Suprapubic skin (tissue), 4 donors: Measurements from ENCODE around the gene CLTC. TPM values are rescaled to one million over a fixed set of nuclear protein-coding genes. Genes with fewer than 3 reads are reported as not detected.

Experiments
- DNase-seq, 2 donors: peaks; one replicate each; pipeline ENCODE4 v3.0.0-alpha.2; 2019; ENCODE audit warnings: low spot score in 2 of 2
- H3K27ac ChIP-seq: fragments of 200-600 bp; sonication (generic); one replicate; pipeline ENCODE4 v1.5.1; 2019
- H3K27me3 ChIP-seq: fragments of 200-600 bp; sonication (generic); one replicate; pipeline ENCODE4 v1.5.1; 2019
- H3K36me3 ChIP-seq: fragments of 200-600 bp; sonication (generic); one replicate; pipeline ENCODE4 v1.5.1; 2019
- H3K4me1 ChIP-seq: fragments of 200-600 bp; sonication (generic); one replicate; pipeline ENCODE4 v1.5.1; 2019
- H3K4me3 ChIP-seq: fragments of 200-600 bp; sonication (generic); one replicate; pipeline ENCODE4 v1.5.1; 2019; ENCODE audit warnings: mild to moderate bottlenecking
- H3K9me3 ChIP-seq: fragments of 200-600 bp; sonication (generic); one replicate; pipeline ENCODE4 v1.5.1; 2019
- EP300 ChIP-seq: sonication (generic); formaldehyde crosslinking; IDR thresholded peaks from one replicate; pipeline ENCODE4 v1.6.1; 2017; ENCODE audit warnings: antibody characterized with exemption
- POLR2A ChIP-seq, 2 donors: fragments of 450-650 bp; IDR thresholded peaks; one replicate each; pipeline ENCODE4 v1.6.1; 2017; ENCODE audit warnings: antibody characterized with exemption in 2 of 2, mild to moderate bottlenecking in 2 of 2, moderate library complexity in 2 of 2
- POLR2AphosphoS5 ChIP-seq, 3 donors: sonication (generic); formaldehyde crosslinking; IDR thresholded peaks; one replicate each; pipeline ENCODE4 v1.6.1; 2017; ENCODE audit warnings: antibody characterized with exemption in 3 of 3
- WGBS: methylation state at CpG from one replicate; pipeline ENCODE4 v1.1.5; 2018; 5-methylcytosine and 5-hydroxymethylcytosine counted together
- total RNA-seq, 4 donors: library from RNA; depleted of rRNA; stranded (reverse); fragments of >200 nt; gene quantifications; one replicate each; pipeline ENCODE4 v1.1.0, GENCODE V29; 2016
- TF ChIP-seq, protein P1 (sequence below), 2 donors: fragments of 200-600 bp in 1 of 2; fragments of 450-650 bp in 1 of 2; sonication (generic) in 1 of 2; IDR thresholded peaks; one replicate each; pipeline ENCODE4 v1.5.1; 2016 to 2019; ENCODE audit warnings: antibody characterized with exemption in 2 of 2, mild to moderate bottlenecking in 1 of 2, moderate library complexity in 1 of 2

The CLTC gene
- total RNA-seq, 4 donors from 2014 or later, result 99.2 to 178 (median 152) TPM

GRCh38 chr17:59702304-59702703, 82.6 kb downstream of the CLTC start:
- TF ChIP-seq POLR2A (IDR thresholded peaks at IDR 0.05), result no peak
- TF ChIP-seq, protein P1, sequence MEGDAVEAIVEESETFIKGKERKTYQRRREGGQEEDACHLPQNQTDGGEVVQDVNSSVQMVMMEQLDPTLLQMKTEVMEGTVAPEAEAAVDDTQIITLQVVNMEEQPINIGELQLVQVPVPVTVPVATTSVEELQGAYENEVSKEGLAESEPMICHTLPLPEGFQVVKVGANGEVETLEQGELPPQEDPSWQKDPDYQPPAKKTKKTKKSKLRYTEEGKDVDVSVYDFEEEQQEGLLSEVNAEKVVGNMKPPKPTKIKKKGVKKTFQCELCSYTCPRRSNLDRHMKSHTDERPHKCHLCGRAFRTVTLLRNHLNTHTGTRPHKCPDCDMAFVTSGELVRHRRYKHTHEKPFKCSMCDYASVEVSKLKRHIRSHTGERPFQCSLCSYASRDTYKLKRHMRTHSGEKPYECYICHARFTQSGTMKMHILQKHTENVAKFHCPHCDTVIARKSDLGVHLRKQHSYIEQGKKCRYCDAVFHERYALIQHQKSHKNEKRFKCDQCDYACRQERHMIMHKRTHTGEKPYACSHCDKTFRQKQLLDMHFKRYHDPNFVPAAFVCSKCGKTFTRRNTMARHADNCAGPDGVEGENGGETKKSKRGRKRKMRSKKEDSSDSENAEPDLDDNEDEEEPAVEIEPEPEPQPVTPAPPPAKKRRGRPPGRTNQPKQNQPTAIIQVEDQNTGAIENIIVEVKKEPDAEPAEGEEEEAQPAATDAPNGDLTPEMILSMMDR (IDR thresholded peaks at IDR 0.05), result no peak
- WGBS, result 96% methylated on average over 7 of the region's 7 CpGs
- H3K36me3 ChIP-seq, result peaks cover 21% of the 10 kb centered on the region

GRCh38 chr17:59707149-59707970, 87.7 kb downstream of the CLTC start, which contains the start of the genes PTRH2 and VMP1:
TSS of gene PTRH2 (minus strand) at chr17:59707430. CDS start at chr17:59697978, 9,452 bp downstream.
TSS of gene VMP1 (plus strand) at chr17:59707654. CDS start at chr17:59731447, 23,793 bp downstream.
- Histone ChIP-seq H3K4me3 (peak within 1 kb of the TSS; percentile 63), H3K27ac (peak within 1 kb of the TSS; percentile 89), H3K9me3 (no peaks in the 10 kb centered on the region), H3K27me3 (no peaks in the 10 kb centered on the region), H3K36me3 (no peaks in the 10 kb centered on the region), H3K4me1 (peaks cover 40% of the 10 kb centered on the region)
- TF ChIP-seq POLR2AphosphoS5 (IDR thresholded peaks at IDR 0.05) (peak; percentile 45 to 70 (median 66)), POLR2A (IDR thresholded peaks at IDR 0.05) (peak in 1 of 2 donors; percentile 80), EP300 (no peak)
- TF ChIP-seq, protein P1 (IDR thresholded peaks at IDR 0.05), result no peak
- 0% methylated on average over 45 of the region's 45 CpGs for WGBS
- DNase-seq, result peak; percentile 99

More at GRCh38 chr17:59702304-59702703, 82.6 kb downstream of the CLTC start:
- no peaks in the 10 kb centered on the region for H3K9me3 ChIP-seq
- H3K4me3 ChIP-seq, result no peak overlapping the region
- H3K4me1 ChIP-seq, result peaks cover 21% of the 10 kb centered on the region
- DNase-seq, result no peak
- H3K27ac ChIP-seq, result no peak overlapping the region
- H3K27me3 ChIP-seq, result no peaks in the 10 kb centered on the region

GRCh38 chr17:59707971-59708430, 88.3 kb downstream of the CLTC start:
- 1% methylated on average over 15 of the region's 15 CpGs for WGBS
- no peak for DNase-seq
- peaks cover 40% of the 10 kb centered on the region for H3K4me1 ChIP-seq
- H3K4me3 ChIP-seq, result peak overlapping the region; percentile 63
- TF ChIP-seq POLR2A (IDR thresholded peaks at IDR 0.05) (no peak), POLR2AphosphoS5 (IDR thresholded peaks at IDR 0.05) (no peak), EP300 (no peak)
- TF ChIP-seq, protein P1 (IDR thresholded peaks at IDR 0.05), result no peak
- H3K36me3 ChIP-seq, result no peaks in the 10 kb centered on the region
- H3K27me3 ChIP-seq, result no peaks in the 10 kb centered on the region
- peak overlapping the region; percentile 89 for H3K27ac ChIP-seq
- H3K9me3 ChIP-seq, result no peaks in the 10 kb centered on the region

GRCh38 chr17:59711936-59712335, 92.2 kb downstream of the CLTC start:
- TF ChIP-seq POLR2A (IDR thresholded peaks at IDR 0.05), result no peak
- no peak for TF ChIP-seq EP300
- TF ChIP-seq, protein P1 (IDR thresholded peaks at IDR 0.05), result no peak
- TF ChIP-seq POLR2AphosphoS5 (IDR thresholded peaks at IDR 0.05), result no peak
- Histone ChIP-seq H3K27ac (no peak overlapping the region), H3K9me3 (no peaks in the 10 kb centered on the region), H3K4me3 (no peak overlapping the region), H3K36me3 (no peaks in the 10 kb centered on the region), H3K4me1 (peaks cover 19% of the 10 kb centered on the region), H3K27me3 (no peaks in the 10 kb centered on the region)
- DNase-seq, result no peak

DNA sequence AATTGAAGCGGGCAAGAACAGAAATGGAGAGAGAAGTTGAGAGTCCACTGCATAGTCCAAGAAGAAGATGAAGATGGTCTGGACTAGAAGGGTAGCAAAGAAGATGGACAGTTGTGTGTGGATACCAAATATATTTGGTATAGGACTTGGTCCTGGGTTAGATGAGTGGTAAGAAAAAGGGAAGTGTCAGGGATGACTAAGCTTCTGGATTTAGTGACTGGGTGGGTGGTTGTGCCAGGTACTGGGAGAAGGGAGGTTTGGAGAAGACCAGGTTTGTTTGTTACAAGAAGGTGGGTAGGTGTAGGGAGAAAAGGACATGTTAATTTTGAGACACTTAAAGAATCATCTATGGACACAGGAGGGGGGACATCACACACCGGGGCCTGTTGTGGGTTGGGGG, 93.2 kb downstream of the CLTC start:
- no peak overlapping the region for H3K27ac ChIP-seq
- H3K9me3 ChIP-seq, result no peaks in the 10 kb centered on the region
- H3K4me1 ChIP-seq, result peaks cover 19% of the 10 kb centered on the region
- no peaks in the 10 kb centered on the region for H3K36me3 ChIP-seq
- DNase-seq, result no peak
- no peaks in the 10 kb centered on the region for H3K27me3 ChIP-seq
- no peak overlapping the region for H3K4me3 ChIP-seq
- TF ChIP-seq POLR2AphosphoS5 (IDR thresholded peaks at IDR 0.05), result no peak
- TF ChIP-seq POLR2A (IDR thresholded peaks at IDR 0.05), result no peak
- no peak for TF ChIP-seq EP300
- TF ChIP-seq, protein P1 (IDR thresholded peaks at IDR 0.05), result no peak
- 98% methylated on average over 2 of the region's 2 CpGs for WGBS
